OCI-LY3 (cell line): ENCODE results near the gene TMEM39B.

Experiments used
- CTCF ChIP-seq: fragments of 200-600, 300-600 bp; sonication (generic); IDR thresholded peaks from 2 replicates; pipeline ENCODE4 v1.5.1; 2014; ENCODE audit warnings: antibody characterized with exemption, low read length, low read depth
- EZH2phosphoT487 ChIP-seq: fragments of 200-600 bp; shearing (Covaris generic); IDR thresholded peaks from 2 replicates; pipeline ENCODE4 v1.6.1; 2018; ENCODE audit warnings: antibody characterized with exemption, mixed run types, low read depth

- TF ChIP-seq CTCF (no peak), EZH2phosphoT487 (no peak)
These were observed 32.0 kb upstream of the TMEM39B start for GRCh38 chr1:32040711-32041110.
